GM12878 (cell line): ENCODE data around the gene GTPBP1. TPM values are rescaled to one million over a fixed set of nuclear protein-coding genes. Genes with fewer than 3 reads are reported as not detected.

Experiments used
- ATF7 ChIP-seq: fragments of 450-650 bp; IDR thresholded peaks from 2 replicates; pipeline ENCODE4 v1.6.1; 2016; ENCODE audit warnings: low read depth, mild to moderate bottlenecking
- BCL11A ChIP-seq: IDR thresholded peaks from 2 replicates; pipeline ENCODE4 v1.6.1; 2011; ENCODE audit warnings: low read depth, low read length
- BCL3 ChIP-seq: IDR thresholded peaks from 2 replicates; pipeline ENCODE4 v1.6.1; 2011; ENCODE audit warnings: borderline replicate concordance, low read depth, mild to moderate bottlenecking, moderate library complexity, low read length; ENCODE audit not compliant: insufficient read depth, poor library complexity, severe bottlenecking
- BHLHE40 ChIP-seq, 2 experiments: fragments of 450-650 bp in 1 of 2; IDR thresholded peaks; 2 replicates each; pipeline ENCODE4 v1.6.1; 2011 to 2017; ENCODE audit warnings: low read depth in 2 of 2, borderline replicate concordance in 1 of 2, improper control_type of control experiment in 1 of 2, low read length in 1 of 2, mild to moderate bottlenecking in 1 of 2
- CREB1 ChIP-seq: IDR thresholded peaks from 2 replicates; pipeline ENCODE4 v1.6.1; 2012; ENCODE audit warnings: low read depth, mild to moderate bottlenecking, inconsistent platforms
- E4F1 ChIP-seq: fragments of 450-650 bp; IDR thresholded peaks from 2 replicates; pipeline ENCODE4 v1.6.1; 2018; ENCODE audit warnings: borderline replicate concordance, mild to moderate bottlenecking; ENCODE audit not compliant: partially characterized antibody
- FOXM1 ChIP-seq: IDR thresholded peaks from 2 replicates; pipeline ENCODE4 v1.6.1; 2012; ENCODE audit warnings: low read depth, mild to moderate bottlenecking, inconsistent platforms, low read length, moderate library complexity
- GABPA ChIP-seq: IDR thresholded peaks from 2 replicates; pipeline ENCODE4 v1.6.1; 2014; ENCODE audit warnings: antibody characterized with exemption, low read depth, mild to moderate bottlenecking, inconsistent platforms
- HCFC1 ChIP-seq: fragments of 150-350 bp; IDR thresholded peaks from 2 replicates; pipeline ENCODE4 v1.6.1; 2014; ENCODE audit warnings: low read length
- IKZF2 ChIP-seq, 2 experiments: fragments of 450-650 bp; IDR thresholded peaks; 2 replicates each; pipeline ENCODE4 v1.6.1; 2017; ENCODE audit warnings: mild to moderate bottlenecking in 2 of 2, moderate library complexity in 2 of 2
- MTA3 ChIP-seq: IDR thresholded peaks from 2 replicates; pipeline ENCODE4 v1.6.1; 2012; ENCODE audit warnings: low read length, inconsistent platforms, borderline replicate concordance
- MYC ChIP-seq: IDR thresholded peaks from 2 replicates; pipeline ENCODE4 v1.6.1; 2011; ENCODE audit warnings: mild to moderate bottlenecking, low read length, moderate library complexity, inconsistent platforms; ENCODE audit not compliant: insufficient read depth, insufficient replicate concordance, insufficient read length, severe bottlenecking
- NFXL1 ChIP-seq: fragments of 450-650 bp; IDR thresholded peaks from 2 replicates; pipeline ENCODE4 v1.6.1; 2017; ENCODE audit warnings: antibody characterized with exemption, mild to moderate bottlenecking, borderline replicate concordance
- NFYA ChIP-seq: IDR thresholded peaks from 2 replicates; pipeline ENCODE4 v1.6.1; 2011; ENCODE audit warnings: low read depth, mild to moderate bottlenecking, low read length, improper control_type of control experiment, borderline replicate concordance
- NKRF ChIP-seq: fragments of 450-650 bp; conservative IDR thresholded peaks from 2 replicates; pipeline ENCODE4 v1.6.1; 2017; ENCODE audit warnings: mild to moderate bottlenecking, moderate library complexity
- NRF1 ChIP-seq: conservative IDR thresholded peaks from 2 replicates; pipeline ENCODE4 v1.6.1; 2011; ENCODE audit warnings: mild to moderate bottlenecking, low read depth, low read length, improper control_type of control experiment
- POU2F2 ChIP-seq: IDR thresholded peaks from 3 replicates; pipeline ENCODE4 v1.6.1; 2011; ENCODE audit warnings: low read depth, mild to moderate bottlenecking, low read length, borderline replicate concordance
- SIX5 ChIP-seq: IDR thresholded peaks from 2 replicates; pipeline ENCODE4 v1.6.1; 2011; ENCODE audit warnings: mild to moderate bottlenecking, low read depth, low read length, moderate library complexity; ENCODE audit not compliant: severe bottlenecking
- SKIL ChIP-seq: fragments of 450-650 bp; IDR thresholded peaks from 2 replicates; pipeline ENCODE4 v1.6.1; 2017; ENCODE audit warnings: mild to moderate bottlenecking, low read depth, inconsistent platforms; ENCODE audit not compliant: poor library complexity, severe bottlenecking
- TAF1 ChIP-seq: IDR thresholded peaks from 2 replicates; pipeline ENCODE4 v1.6.1; 2011; ENCODE audit warnings: mild to moderate bottlenecking, low read depth, low read length, borderline replicate concordance
- ZNF207 ChIP-seq: fragments of 450-650 bp; IDR thresholded peaks from 2 replicates; pipeline ENCODE4 v1.6.1; 2014; ENCODE audit warnings: antibody characterized with exemption, mild to moderate bottlenecking, borderline replicate concordance
- polyA plus RNA-seq, 11 experiments: library from polyadenylated mRNA; depleted of rRNA in 4 of 11; unstranded in 6 of 11; stranded (reverse) in 5 of 11; fragments of >200 nt; fragmentation: Nextera tagmentation in 4 of 11; fragmentation: Illumina TruSeq in 1 of 11; extraction: Ambion mirVana in 4 of 11; extraction: Trizol in 1 of 11; gene quantifications; 1 replicate in 1 of 11; 2 replicates in 10 of 11; pipeline versions ENCODE4 v1.2.1 to v1.2.3, GENCODE V29; 2011 to 2016; ENCODE audit warnings: inconsistent platforms in 2 of 11, missing spikeins in 2 of 11, low read depth in 1 of 11
- total RNA-seq, 4 experiments: library from RNA; depleted of rRNA in 3 of 4; stranded (reverse); fragments of >200 nt in 3 of 4; fragmentation: Illumina TruSeq in 1 of 4; extraction: Trizol in 1 of 4; gene quantifications; 2 replicates each; pipeline versions ENCODE4 v1.2.1 to v1.2.3, GENCODE V29; 2013 to 2021

Gene GTPBP1
- total and polyA plus RNA-seq, 10 of the 15 experiments (the other 5 are each of a cell fraction or from before 2014, with no cell fraction given): 0.89 to 63.1 (median 34.2) TPM

- TF ChIP-seq GABPA (0 out of 2 replicates have a peak, but pooled peaks have one; percentile 9), CREB1 (no peak), POU2F2 (0 out of 3 replicates have a peak, but pooled peaks have one; percentile 3), TAF1 (no peak), BHLHE40 (IDR thresholded peaks at IDR 0.05; ENCODE audit: borderline replicate concordance in 1 of 2, low read depth in 2 of 2, low read length in 1 of 2) (peak in 1 of 2 experiments; percentile 37; a peak in 1 of 4 replicates), NFYA (no peak), ATF7 (no peak), NFXL1 (no peak), E4F1 (no peak), NRF1 (no peak), ZNF207 (no peak), MTA3 (no peak), MYC (no peak), BCL11A (no peak), HCFC1 (no peak), IKZF2 (IDR thresholded peaks at IDR 0.05) (no peak), FOXM1 (no peak), BCL3 (no peak), SIX5 (no peak), SKIL (no peak), NKRF (no peak)
These were observed 48.5 kb upstream of the GTPBP1 start (continued) for GRCh38 chr22:38657045-38657909.
